IMR-90 (cell line): ENCODE results near the gene DPEP2NB. TPM values are rescaled to one million over a fixed set of nuclear protein-coding genes. Genes with fewer than 3 reads are reported as not detected.

Experiments used
- ATAC-seq: fragments of 200-7000 bp; cut with Tn5 transposase; 2 replicates; pipeline ENCODE4 v1.9.1; 2020; ENCODE audit warnings: low read depth, mild to moderate bottlenecking, moderate library complexity
- BruUV-seq: library from RNA; stranded (reverse); fragments of 400-500 nt; replicated peaks from 2 replicates; lab custom pipeline; 2021; lab: Mats Ljungman, UMichigan
- CTCF ChIA-PET: fragments of 300-600 bp; formaldehyde crosslinking; extraction: SDS; loops from one replicate; lab custom pipeline; 2021; ENCODE audit warnings: antibody characterized with exemption; lab: Yijun Ruan, JAX
- POLR2A ChIA-PET: fragments of 300-600 bp; sonication (Branson Sonifier 250); formaldehyde crosslinking; loops from one replicate; lab custom pipeline; 2022; ENCODE audit warnings: antibody characterized with exemption; ENCODE audit not compliant: unreplicated experiment; lab: Charles Lee
- DNase-seq: peaks from one replicate; pipeline ENCODE4 v3.0.0; 2013
- H2AFZ ChIP-seq: replicated peaks from 2 replicates; pipeline ENCODE3; 2013; ENCODE audit warnings: low read length, mild to moderate bottlenecking; ENCODE audit not compliant: poor library complexity
- H2AK5ac ChIP-seq: 2 replicates; pipeline ENCODE4 v1.6.1; 2013; ENCODE audit warnings: low read depth, low read length, inconsistent platforms
- H2AK9ac ChIP-seq: replicated peaks from 2 replicates; pipeline ENCODE3; 2013; ENCODE audit warnings: mild to moderate bottlenecking, low read depth, low read length, moderate library complexity; ENCODE audit not compliant: poor library complexity
- H2BK120ac ChIP-seq: 2 replicates; pipeline ENCODE4 v1.6.1; 2013; ENCODE audit warnings: low read depth, low read length, inconsistent platforms
- H2BK15ac ChIP-seq: 3 replicates; pipeline ENCODE4 v1.6.1; 2013; ENCODE audit warnings: low read depth, low read length, inconsistent platforms
- H2BK20ac ChIP-seq: 2 replicates; pipeline ENCODE4 v1.6.1; 2013; ENCODE audit warnings: low read depth, mild to moderate bottlenecking, inconsistent platforms, low read length, moderate library complexity
- H2BK5ac ChIP-seq: 2 replicates; pipeline ENCODE4 v1.6.1; 2013; ENCODE audit warnings: mild to moderate bottlenecking, low read depth, low read length, inconsistent platforms; ENCODE audit not compliant: poor library complexity, severe bottlenecking
- H3K14ac ChIP-seq: replicated peaks from 2 replicates; pipeline ENCODE4 v1.6.1; 2013; ENCODE audit warnings: low read depth, low read length, inconsistent platforms
- H3K18ac ChIP-seq: 2 replicates; pipeline ENCODE4 v1.6.1; 2013; ENCODE audit warnings: low read depth, low read length, control low read depth
- H3K23ac ChIP-seq: 2 replicates; pipeline ENCODE4 v1.6.1; 2013; ENCODE audit warnings: low read depth, low read length, inconsistent platforms
- H3K27ac ChIP-seq: 2 replicates; pipeline ENCODE4 v1.5.1; 2013; ENCODE audit warnings: mild to moderate bottlenecking, control low read depth, low read length; ENCODE audit not compliant: insufficient read depth
- H3K27me3 ChIP-seq: 2 replicates; pipeline ENCODE4 v1.6.1; 2013; ENCODE audit warnings: low read length; ENCODE audit not compliant: control insufficient read depth, insufficient read depth
- H3K36me3 ChIP-seq: 2 replicates; pipeline ENCODE4 v1.6.1; 2013; ENCODE audit warnings: low read length, mixed read lengths; ENCODE audit not compliant: control insufficient read depth, insufficient read depth
- H3K4ac ChIP-seq: 2 replicates; pipeline ENCODE4 v1.6.1; 2013; ENCODE audit warnings: low read depth, low read length, inconsistent platforms
- H3K4me1 ChIP-seq: 2 replicates; pipeline ENCODE4 v1.6.1; 2013; ENCODE audit warnings: low read length, mixed read lengths; ENCODE audit not compliant: control insufficient read depth, insufficient read depth
- H3K4me2 ChIP-seq: 2 replicates; pipeline ENCODE4 v1.6.1; 2013; ENCODE audit warnings: low read depth, mild to moderate bottlenecking, control low read depth, low read length, moderate library complexity
- H3K4me3 ChIP-seq: 2 replicates; pipeline ENCODE4 v1.5.1; 2013; ENCODE audit warnings: low read depth, mild to moderate bottlenecking, control low read depth, low read length, moderate library complexity; ENCODE audit not compliant: insufficient read depth
- H3K56ac ChIP-seq: 2 replicates; pipeline ENCODE4 v1.6.1; 2013; ENCODE audit warnings: low read length, inconsistent platforms; ENCODE audit not compliant: insufficient read depth; ENCODE audit errors: extremely low read depth
- H3K79me1 ChIP-seq, 2 experiments: 2 replicates each; pipeline ENCODE4 v1.6.1; 2013; ENCODE audit warnings: low read length in 2 of 2, inconsistent platforms in 1 of 2, low read depth in 1 of 2
- H3K9ac ChIP-seq: 2 replicates; pipeline ENCODE4 v1.6.1; 2013; ENCODE audit warnings: low read depth, low read length, control low read depth
- H3K9me1 ChIP-seq: 2 replicates; pipeline ENCODE4 v1.6.1; 2013; ENCODE audit warnings: low read length, inconsistent platforms; ENCODE audit not compliant: insufficient read depth
- H3K9me3 ChIP-seq: 2 replicates; pipeline ENCODE4 v1.6.1; 2013; ENCODE audit warnings: low read length; ENCODE audit not compliant: control insufficient read depth, insufficient read depth
- H4K20me1 ChIP-seq: 2 replicates; pipeline ENCODE4 v1.6.1; 2013; ENCODE audit warnings: low read length, inconsistent platforms; ENCODE audit not compliant: insufficient read depth
- H4K5ac ChIP-seq: 2 replicates; pipeline ENCODE4 v1.6.1; 2013; ENCODE audit warnings: mild to moderate bottlenecking, low read depth, low read length, control low read depth
- H4K8ac ChIP-seq, 2 experiments: 2 replicates each; pipeline ENCODE4 v1.6.1; 2013; ENCODE audit warnings: low read depth in 2 of 2, low read length in 2 of 2, control low read depth in 1 of 2, inconsistent platforms in 1 of 2
- H4K91ac ChIP-seq: 2 replicates; pipeline ENCODE4 v1.6.1; 2013; ENCODE audit warnings: low read depth, low read length, inconsistent platforms; ENCODE audit not compliant: insufficient read depth
- CEBPB ChIP-seq: IDR thresholded peaks from 2 replicates; pipeline ENCODE4 v1.6.1; 2012; ENCODE audit warnings: low read depth, low read length, improper control_type of control experiment
- CTCF ChIP-seq: conservative IDR thresholded peaks from 2 replicates; pipeline ENCODE4 v1.5.1; 2012; ENCODE audit warnings: mild to moderate bottlenecking, low read depth, low read length, improper control_type of control experiment
- FOS ChIP-seq: fragments of 150-350 bp; IDR thresholded peaks from 2 replicates; pipeline ENCODE4 v1.6.1; 2016; ENCODE audit warnings: low read depth, low read length
- MAFK ChIP-seq: IDR thresholded peaks from 2 replicates; pipeline ENCODE4 v1.6.1; 2012; ENCODE audit warnings: low read depth, low read length, improper control_type of control experiment
- MAZ ChIP-seq: IDR thresholded peaks from 2 replicates; pipeline ENCODE4 v1.6.1; 2012; ENCODE audit warnings: low read depth, mild to moderate bottlenecking, low read length, improper control_type of control experiment, moderate library complexity, borderline replicate concordance
- MXI1 ChIP-seq: IDR thresholded peaks from 2 replicates; pipeline ENCODE4 v1.6.1; 2012; ENCODE audit warnings: low read depth, mild to moderate bottlenecking, low read length, moderate library complexity, borderline replicate concordance
- RAD21 ChIP-seq: IDR thresholded peaks from 2 replicates; pipeline ENCODE4 v1.6.1; 2012; ENCODE audit warnings: low read length, improper control_type of control experiment
- RCOR1 ChIP-seq: IDR thresholded peaks from 2 replicates; pipeline ENCODE4 v1.6.1; 2012; ENCODE audit warnings: mild to moderate bottlenecking, low read length, improper control_type of control experiment; ENCODE audit not compliant: insufficient replicate concordance
- RFX5 ChIP-seq: IDR thresholded peaks from 2 replicates; pipeline ENCODE4 v1.8.0; 2012; ENCODE audit warnings: low read depth, mild to moderate bottlenecking, low read length, moderate library complexity
- SMC3 ChIP-seq: fragments of 150-350 bp; IDR thresholded peaks from 2 replicates; pipeline ENCODE4 v1.6.1; 2016; ENCODE audit warnings: low read depth, mild to moderate bottlenecking, antibody characterized with exemption, low read length, moderate library complexity
- WGBS, 2 experiments: methylation state at CpG; one replicate each; pipeline versions ENCODE4 v1.1.5 to v1.1.7; 2013; ENCODE audit warnings: missing lambda C conversion rate in 2 of 2; ENCODE audit not compliant: insufficient read length in 1 of 2; ENCODE audit errors: extremely low coverage in 2 of 2; 5-methylcytosine and 5-hydroxymethylcytosine counted together
- dilution Hi-C: fragments of 300-500 bp; cut with HindIII; formaldehyde crosslinking; loops from one replicate; pipeline ENCODE4 v1.14.3; 2018; ENCODE audit warnings: low sequenced_read_pairs; ENCODE audit not compliant: unreplicated experiment
- in situ Hi-C: fragments of 300-500 bp; cut with MboI; formaldehyde crosslinking; loops from 3 replicates; pipeline ENCODE4 v1.14.3; 2019; ENCODE audit warnings: low sequenced_read_pairs, inconsistent platforms, mixed read lengths
- intact Hi-C: fragments of 100-400 bp; cut with micrococcal nuclease; formaldehyde crosslinking; loops from 2 replicates; pipeline ENCODE4 v1.10.0; 2022
- polyA plus RNA-seq, 3 experiments: library from polyadenylated mRNA; depleted of rRNA; stranded (reverse); fragments of >200 nt; gene quantifications; 2 replicates each; pipeline ENCODE4 v1.2.3, GENCODE V29; 2012; ENCODE audit warnings: low replicate concordance in 1 of 3
- total RNA-seq: library from RNA; depleted of rRNA; stranded (reverse); fragments of >200 nt; gene quantifications from 2 replicates; pipeline ENCODE4 v1.2.3, GENCODE V29; 2012

Gene DPEP2NB
- total and polyA plus RNA-seq, 2 of the 4 experiments (the other 2 are of a cell fraction) = not detected

DNA sequence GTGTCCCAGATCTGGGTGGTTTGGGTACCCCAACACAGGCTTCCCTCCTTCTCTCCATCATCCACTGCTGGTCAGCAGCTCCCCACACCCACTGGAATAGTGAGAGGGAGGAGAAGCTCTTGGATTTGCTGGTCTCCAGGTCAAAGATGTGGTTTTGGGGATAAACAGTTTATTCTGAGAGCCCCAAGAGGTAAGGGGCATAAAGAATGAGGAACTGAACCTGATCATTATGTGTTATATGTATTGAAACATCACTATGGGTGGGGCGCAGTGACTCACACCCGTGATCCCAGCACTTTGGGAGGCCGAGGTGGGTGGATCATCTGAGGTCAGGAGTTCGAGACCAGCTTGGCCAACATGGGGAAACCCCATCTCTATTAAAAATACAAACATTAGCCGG lies 20.3 kb downstream of the DPEP2NB start:
- BruUV-seq = no TSS peak
- Histone ChIP-seq H4K20me1 (no peaks in the 10 kb centered on the region; the same call in 1 of the 2 replicates), H3K9ac (no peak overlapping the region), H2BK5ac (no peak overlapping the region), H3K4me3 (no peak overlapping the region), H2BK15ac (no peak overlapping the region), H3K4ac (no peak overlapping the region), H4K5ac (no peak overlapping the region), H3K36me3 (no peaks in the 10 kb centered on the region), H2AK9ac (peak overlapping the region; percentile 44), H3K14ac (no peak overlapping the region; the same call in 1 of the 2 replicates), H3K27ac (no peak overlapping the region), H4K91ac (no peak overlapping the region), H2BK120ac (no peak overlapping the region), H3K4me2 (no peak overlapping the region), H2AK5ac (no peak overlapping the region), H3K18ac (no peak overlapping the region), H3K9me1 (peaks cover 11% of the 10 kb centered on the region), H3K4me1 (peaks cover 9% of the 10 kb centered on the region), H3K79me1 (no peaks in the 10 kb centered on the region), H3K23ac (no peak overlapping the region), H2BK20ac (no peak overlapping the region), H3K9me3 (no peaks in the 10 kb centered on the region), H2AFZ (no peak overlapping the region), H3K27me3 (no peaks in the 10 kb centered on the region), H3K56ac (no peak overlapping the region), H4K8ac (no peak overlapping the region)
- in situ Hi-C loops (no loop called here), dilution Hi-C loops (no loop called here), intact Hi-C loops (no loop called here)
- DNase-seq (no peak), ATAC-seq (no peak)
- CTCF ChIA-PET = no interaction called here
- POLR2A ChIA-PET = no interaction called here
- 50% methylated on average over 2 of the region's 5 CpGs; no CpG with 5 or more reads in 1 of the 2 experiments for WGBS, 2 experiments
- TF ChIP-seq RAD21 (no peak), RCOR1 (no peak), CEBPB (no peak), FOS (no peak), RFX5 (no peak), MAZ (no peak), MXI1 (no peak), CTCF (no peak), SMC3 (no peak), MAFK (no peak)
